ENCODE results near the gene KLHDC3. TPM values are rescaled to one million over a fixed set of nuclear protein-coding genes. Genes with fewer than 3 reads are reported as not detected.
A peak's percentile ranks its signal among the peaks of the same experiment; 100 is the strongest.

KLHDC3 gene
- total and polyA plus RNA-seq, 2 of the 13 experiments (the other 11 are each of a cell fraction or from before 2014, with no cell fraction given) = 78.3 to 91.5 TPM

DNA sequence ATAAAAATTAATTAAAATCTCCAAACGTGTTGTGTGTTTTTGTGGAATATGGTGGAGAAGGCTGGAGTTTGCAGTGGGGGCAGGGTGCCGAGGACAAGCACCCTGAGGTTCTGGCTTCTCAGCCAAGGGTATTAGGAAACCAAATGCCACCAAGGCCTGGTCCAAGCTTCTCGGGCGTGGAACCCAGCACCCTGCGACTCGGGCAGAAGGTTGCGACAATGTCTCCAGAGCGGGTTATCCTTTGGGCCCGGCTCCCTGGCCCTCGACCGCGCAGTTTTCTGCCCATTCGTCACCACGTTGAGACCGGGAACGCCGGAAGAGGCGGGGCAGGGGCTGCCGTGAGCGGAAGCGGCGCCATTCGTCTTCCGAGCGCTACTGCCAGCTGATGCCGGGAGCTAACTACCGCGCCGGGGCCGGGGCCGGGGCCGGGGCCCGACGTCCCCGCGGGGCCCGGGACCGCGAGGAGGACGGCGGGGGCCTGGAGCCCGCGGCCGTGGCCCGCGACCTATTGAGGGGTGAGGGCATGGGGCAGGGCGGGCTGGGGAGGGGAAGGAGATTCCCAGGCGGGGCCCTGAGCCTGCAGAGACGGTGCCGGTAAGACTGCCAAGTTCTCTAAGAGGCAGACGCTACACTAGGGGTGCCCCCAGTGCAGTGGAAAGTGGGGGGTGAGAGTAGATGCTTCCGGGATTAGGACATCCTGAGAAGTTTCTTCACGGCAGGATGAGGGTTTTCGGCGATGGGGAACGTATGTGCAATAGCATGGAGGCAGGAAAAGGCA, 7.4 kb downstream of the KLHDC3 start, which contains the start of gene RRP36 (continued):
- TF ChIP-seq, protein P1, sequence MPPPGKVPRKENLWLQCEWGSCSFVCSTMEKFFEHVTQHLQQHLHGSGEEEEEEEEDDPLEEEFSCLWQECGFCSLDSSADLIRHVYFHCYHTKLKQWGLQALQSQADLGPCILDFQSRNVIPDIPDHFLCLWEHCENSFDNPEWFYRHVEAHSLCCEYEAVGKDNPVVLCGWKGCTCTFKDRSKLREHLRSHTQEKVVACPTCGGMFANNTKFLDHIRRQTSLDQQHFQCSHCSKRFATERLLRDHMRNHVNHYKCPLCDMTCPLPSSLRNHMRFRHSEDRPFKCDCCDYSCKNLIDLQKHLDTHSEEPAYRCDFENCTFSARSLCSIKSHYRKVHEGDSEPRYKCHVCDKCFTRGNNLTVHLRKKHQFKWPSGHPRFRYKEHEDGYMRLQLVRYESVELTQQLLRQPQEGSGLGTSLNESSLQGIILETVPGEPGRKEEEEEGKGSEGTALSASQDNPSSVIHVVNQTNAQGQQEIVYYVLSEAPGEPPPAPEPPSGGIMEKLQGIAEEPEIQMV (CRISPR knock-in tag; IDR thresholded peaks at IDR 0.05; ENCODE audit: low read depth) = no peak; the same call in 1 of the 2 replicates
- TF ChIP-seq, protein P2, sequence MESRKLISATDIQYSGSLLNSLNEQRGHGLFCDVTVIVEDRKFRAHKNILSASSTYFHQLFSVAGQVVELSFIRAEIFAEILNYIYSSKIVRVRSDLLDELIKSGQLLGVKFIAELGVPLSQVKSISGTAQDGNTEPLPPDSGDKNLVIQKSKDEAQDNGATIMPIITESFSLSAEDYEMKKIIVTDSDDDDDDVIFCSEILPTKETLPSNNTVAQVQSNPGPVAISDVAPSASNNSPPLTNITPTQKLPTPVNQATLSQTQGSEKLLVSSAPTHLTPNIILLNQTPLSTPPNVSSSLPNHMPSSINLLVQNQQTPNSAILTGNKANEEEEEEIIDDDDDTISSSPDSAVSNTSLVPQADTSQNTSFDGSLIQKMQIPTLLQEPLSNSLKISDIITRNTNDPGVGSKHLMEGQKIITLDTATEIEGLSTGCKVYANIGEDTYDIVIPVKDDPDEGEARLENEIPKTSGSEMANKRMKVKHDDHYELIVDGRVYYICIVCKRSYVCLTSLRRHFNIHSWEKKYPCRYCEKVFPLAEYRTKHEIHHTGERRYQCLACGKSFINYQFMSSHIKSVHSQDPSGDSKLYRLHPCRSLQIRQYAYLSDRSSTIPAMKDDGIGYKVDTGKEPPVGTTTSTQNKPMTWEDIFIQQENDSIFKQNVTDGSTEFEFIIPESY (CRISPR knock-in tag; IDR thresholded peaks at IDR 0.05) = no peak
- TF ChIP-seq SOX6 (IDR thresholded peaks at IDR 0.05) = no peak
- peak; percentile 66; the same call in 1 of the 2 replicates for TF ChIP-seq SOX6 (CRISPR knock-in tag; IDR thresholded peaks at IDR 0.05)
- TF ChIP-seq, protein P3, sequence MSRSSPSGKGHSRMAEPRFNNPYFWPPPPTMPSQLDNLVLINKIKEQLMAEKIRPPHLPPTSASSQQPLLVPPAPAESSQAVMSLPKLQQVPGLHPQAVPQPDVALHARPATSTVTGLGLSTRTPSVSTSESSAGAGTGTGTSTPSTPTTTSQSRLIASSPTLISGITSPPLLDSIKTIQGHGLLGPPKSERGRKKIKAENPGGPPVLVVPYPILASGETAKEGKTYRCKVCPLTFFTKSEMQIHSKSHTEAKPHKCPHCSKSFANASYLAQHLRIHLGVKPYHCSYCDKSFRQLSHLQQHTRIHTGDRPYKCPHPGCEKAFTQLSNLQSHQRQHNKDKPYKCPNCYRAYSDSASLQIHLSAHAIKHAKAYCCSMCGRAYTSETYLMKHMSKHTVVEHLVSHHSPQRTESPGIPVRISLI (CRISPR knock-in tag; IDR thresholded peaks at IDR 0.05; ENCODE audit: borderline replicate concordance) = no peak
- TF ChIP-seq, protein P4, sequence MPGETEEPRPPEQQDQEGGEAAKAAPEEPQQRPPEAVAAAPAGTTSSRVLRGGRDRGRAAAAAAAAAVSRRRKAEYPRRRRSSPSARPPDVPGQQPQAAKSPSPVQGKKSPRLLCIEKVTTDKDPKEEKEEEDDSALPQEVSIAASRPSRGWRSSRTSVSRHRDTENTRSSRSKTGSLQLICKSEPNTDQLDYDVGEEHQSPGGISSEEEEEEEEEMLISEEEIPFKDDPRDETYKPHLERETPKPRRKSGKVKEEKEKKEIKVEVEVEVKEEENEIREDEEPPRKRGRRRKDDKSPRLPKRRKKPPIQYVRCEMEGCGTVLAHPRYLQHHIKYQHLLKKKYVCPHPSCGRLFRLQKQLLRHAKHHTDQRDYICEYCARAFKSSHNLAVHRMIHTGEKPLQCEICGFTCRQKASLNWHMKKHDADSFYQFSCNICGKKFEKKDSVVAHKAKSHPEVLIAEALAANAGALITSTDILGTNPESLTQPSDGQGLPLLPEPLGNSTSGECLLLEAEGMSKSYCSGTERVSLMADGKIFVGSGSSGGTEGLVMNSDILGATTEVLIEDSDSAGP (CRISPR knock-in tag; IDR thresholded peaks at IDR 0.05; ENCODE audit: borderline replicate concordance) = no peak; the same call in 1 of the 2 replicates
- peak; percentile 75; the same call in 1 of the 2 replicates for TF ChIP-seq ZNF547 (CRISPR knock-in tag; IDR thresholded peaks at IDR 0.05)
- no peak for TF ChIP-seq ATM (IDR thresholded peaks at IDR 0.05; ENCODE audit: borderline replicate concordance)
- TF ChIP-seq ZNF326 (CRISPR knock-in tag; IDR thresholded peaks at IDR 0.05; ENCODE audit: borderline replicate concordance) = 0 out of 2 replicates have a peak, but pooled peaks have one; percentile 54
- peak; percentile 76 for TF ChIP-seq HDAC1 (CRISPR knock-in tag; IDR thresholded peaks at IDR 0.05)
- no peak for TF ChIP-seq SIN3B (IDR thresholded peaks at IDR 0.05; ENCODE audit: low read length)
- no peak for TF ChIP-seq EED (CRISPR knock-in tag; IDR thresholded peaks at IDR 0.05)
